Trophoblast cell (in vitro differentiated cells and primary cell): ENCODE data around the gene CSMD2.

ENCODE experiments used
- DNase-seq, 2 donors: peaks; one replicate each; pipeline ENCODE4 v3.0.0-alpha.2; 2016
- H2AFZ ChIP-seq: 2 replicates; pipeline ENCODE4 v1.6.1; 2013; ENCODE audit warnings: low read length, moderate library complexity, mild to moderate bottlenecking; ENCODE audit not compliant: insufficient read depth, poor library complexity
- H2AK5ac ChIP-seq: 2 replicates; pipeline ENCODE4 v1.6.1; 2013; ENCODE audit warnings: mild to moderate bottlenecking, low read length
- H2BK120ac ChIP-seq: 2 replicates; pipeline ENCODE4 v1.6.1; 2013; ENCODE audit warnings: low read length, mild to moderate bottlenecking, moderate library complexity; ENCODE audit not compliant: insufficient read depth, poor library complexity
- H2BK12ac ChIP-seq: 2 replicates; pipeline ENCODE4 v1.6.1; 2013; ENCODE audit warnings: mild to moderate bottlenecking, low read length, moderate library complexity
- H2BK5ac ChIP-seq: 2 replicates; pipeline ENCODE4 v1.6.1; 2013; ENCODE audit warnings: low read length, low read depth, moderate library complexity, mild to moderate bottlenecking; ENCODE audit not compliant: poor library complexity
- H3K14ac ChIP-seq: 2 replicates; pipeline ENCODE4 v1.6.1; 2013; ENCODE audit warnings: mild to moderate bottlenecking, low read length
- H3K18ac ChIP-seq: 2 replicates; pipeline ENCODE4 v1.6.1; 2013; ENCODE audit warnings: mild to moderate bottlenecking, low read length
- H3K23ac ChIP-seq: 2 replicates; pipeline ENCODE4 v1.6.1; 2013; ENCODE audit warnings: low read length
- H3K27ac ChIP-seq: 2 replicates; pipeline ENCODE4 v1.5.1; 2013; ENCODE audit warnings: low read depth, mild to moderate bottlenecking, inconsistent platforms, low read length, moderate library complexity
- H3K27me3 ChIP-seq: 2 replicates; pipeline ENCODE4 v1.6.1; 2013; ENCODE audit warnings: inconsistent platforms, mild to moderate bottlenecking, low read length, moderate library complexity; ENCODE audit not compliant: insufficient read depth
- H3K36me3 ChIP-seq, 2 experiments: 1 replicate in 1 of 2; 2 replicates in 1 of 2; pipeline ENCODE4 v1.6.1; 2013; ENCODE audit warnings: low read length in 2 of 2, mild to moderate bottlenecking in 2 of 2, moderate library complexity in 1 of 2; ENCODE audit not compliant: insufficient read depth in 2 of 2, control insufficient read depth in 1 of 2
- H3K4ac ChIP-seq: 2 replicates; pipeline ENCODE4 v1.6.1; 2013; ENCODE audit warnings: low read depth, mild to moderate bottlenecking, low read length, moderate library complexity
- H3K4me1 ChIP-seq, 2 experiments: 1 replicate in 1 of 2; 2 replicates in 1 of 2; pipeline ENCODE4 v1.6.1; 2013; ENCODE audit warnings: low read length in 2 of 2, mild to moderate bottlenecking in 2 of 2, moderate library complexity in 1 of 2; ENCODE audit not compliant: insufficient read depth in 2 of 2, control insufficient read depth in 1 of 2
- H3K4me2 ChIP-seq: 2 replicates; pipeline ENCODE4 v1.6.1; 2013; ENCODE audit warnings: inconsistent platforms, mild to moderate bottlenecking, low read length, moderate library complexity
- H3K4me3 ChIP-seq: 2 replicates; pipeline ENCODE4 v1.5.1; 2013; ENCODE audit warnings: mild to moderate bottlenecking, low read depth, low read length, inconsistent platforms
- H3K79me1 ChIP-seq: one replicate; pipeline ENCODE4 v1.6.1; 2013; ENCODE audit warnings: low read length
- H3K79me2 ChIP-seq: 2 replicates; pipeline ENCODE4 v1.6.1; 2013; ENCODE audit warnings: low read length, mild to moderate bottlenecking; ENCODE audit not compliant: control insufficient read depth, insufficient read depth, poor library complexity
- H3K9ac ChIP-seq: 2 replicates; pipeline ENCODE4 v1.6.1; 2013; ENCODE audit warnings: mild to moderate bottlenecking, low read length
- H3K9me3 ChIP-seq: 2 replicates; pipeline ENCODE4 v1.6.1; 2013; ENCODE audit warnings: low read depth, mild to moderate bottlenecking, control low read depth, inconsistent platforms, low read length; ENCODE audit not compliant: insufficient read depth
- H4K12ac ChIP-seq: 2 replicates; pipeline ENCODE4 v1.6.1; 2013; ENCODE audit warnings: low read depth, mild to moderate bottlenecking, low read length, moderate library complexity
- H4K8ac ChIP-seq: 2 replicates; pipeline ENCODE4 v1.6.1; 2013; ENCODE audit warnings: low read depth, mild to moderate bottlenecking, low read length, moderate library complexity
- H4K91ac ChIP-seq: one replicate; pipeline ENCODE4 v1.6.1; 2013; ENCODE audit warnings: low read depth, mild to moderate bottlenecking, low read length, moderate library complexity
- WGBS: extraction: QIAGEN DNeasy Blood & Tissue Kit; methylation state at CpG from one replicate; pipeline ENCODE4 v1.1.7; 2013; ENCODE audit warnings: missing lambda C conversion rate; ENCODE audit not compliant: insufficient read length, insufficient coverage; ENCODE audit errors: extremely low coverage; 5-methylcytosine and 5-hydroxymethylcytosine counted together

Gene CSMD2

GRCh38 chr1:33824321-33824720, 340.7 kb downstream of the CSMD2 start:
- peaks cover 8% of the 10 kb centered on the region for H3K9me3 ChIP-seq
- H3K4me1 ChIP-seq: no peaks in the 10 kb centered on the region
- DNase-seq: no peak
- H3K14ac ChIP-seq: no peak overlapping the region
- no CpG with 5 or more reads among the region's 6 CpGs for WGBS
- no peak overlapping the region for H3K4ac ChIP-seq
- H2BK12ac ChIP-seq: no peak overlapping the region
- H2BK5ac ChIP-seq: no peak overlapping the region
- H3K36me3 ChIP-seq: no peaks in the 10 kb centered on the region
- H3K27me3 ChIP-seq: no peaks in the 10 kb centered on the region
- H3K79me2 ChIP-seq: no peaks in the 10 kb centered on the region
- no peak overlapping the region for H4K12ac ChIP-seq
- no peaks in the 10 kb centered on the region for H3K79me1 ChIP-seq
- H2AK5ac ChIP-seq: no peak overlapping the region
- no peak overlapping the region for H3K9ac ChIP-seq
- no peak overlapping the region for H2BK120ac ChIP-seq
- no peak overlapping the region for H3K23ac ChIP-seq
- H3K18ac ChIP-seq: no peak overlapping the region
- H2AFZ ChIP-seq: no peak overlapping the region
- H3K27ac ChIP-seq: no peak overlapping the region
- no peak overlapping the region for H3K4me3 ChIP-seq
- no peak overlapping the region for H3K4me2 ChIP-seq
- H4K91ac ChIP-seq: no peak overlapping the region
- H4K8ac ChIP-seq: no peak overlapping the region

GRCh38 chr1:33823830-33824229, 341.2 kb downstream of the CSMD2 start:
- Histone ChIP-seq H3K36me3 (no peaks in the 10 kb centered on the region), H3K14ac (no peak overlapping the region), H3K4me2 (no peak overlapping the region), H3K79me2 (no peaks in the 10 kb centered on the region), H2AFZ (no peak overlapping the region), H2BK120ac (no peak overlapping the region), H2BK5ac (no peak overlapping the region), H3K79me1 (no peaks in the 10 kb centered on the region), H3K4me1 (no peaks in the 10 kb centered on the region), H3K27ac (no peak overlapping the region), H3K9me3 (peaks cover 8% of the 10 kb centered on the region), H3K4me3 (no peak overlapping the region), H2BK12ac (no peak overlapping the region), H3K4ac (no peak overlapping the region), H3K23ac (no peak overlapping the region), H2AK5ac (no peak overlapping the region), H3K27me3 (no peaks in the 10 kb centered on the region), H4K8ac (no peak overlapping the region), H3K9ac (no peak overlapping the region), H4K91ac (no peak overlapping the region), H3K18ac (no peak overlapping the region), H4K12ac (no peak overlapping the region)
- no peak for DNase-seq
- no CpG with 5 or more reads among the region's 1 CpG for WGBS

DNA sequence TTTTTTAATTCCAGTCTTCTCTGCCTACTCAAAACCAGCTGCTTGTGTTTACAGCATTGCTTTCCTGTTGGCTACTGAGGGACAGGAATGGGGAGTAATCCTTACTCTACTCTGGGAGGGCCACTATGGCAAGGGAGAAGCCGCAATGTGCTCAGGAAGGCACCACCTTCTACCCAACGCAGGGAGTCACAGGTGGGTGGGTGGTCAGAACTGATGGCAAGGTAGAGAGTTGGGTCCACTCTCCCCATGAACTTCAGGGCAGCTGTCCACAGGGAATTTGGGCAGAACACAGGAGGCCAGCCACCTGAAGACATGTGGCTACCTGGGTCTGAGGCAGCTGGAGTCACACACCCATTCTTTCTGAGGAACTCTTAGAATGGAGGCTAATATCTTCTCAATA, 341.6 kb downstream of the CSMD2 start:
- no CpG with 5 or more reads among the region's 2 CpGs for WGBS
- no peak overlapping the region for H3K9ac ChIP-seq
- peaks cover 7% of the 10 kb centered on the region for H3K9me3 ChIP-seq
- DNase-seq: no peak
- no peak overlapping the region for H4K8ac ChIP-seq
- H3K27me3 ChIP-seq: no peaks in the 10 kb centered on the region
- no peak overlapping the region for H3K4ac ChIP-seq
- H3K4me1 ChIP-seq: no peaks in the 10 kb centered on the region
- no peak overlapping the region for H4K12ac ChIP-seq
- no peak overlapping the region for H2BK5ac ChIP-seq
- no peak overlapping the region for H2BK120ac ChIP-seq
- H2AK5ac ChIP-seq: no peak overlapping the region
- H3K4me3 ChIP-seq: no peak overlapping the region
- H3K36me3 ChIP-seq: no peaks in the 10 kb centered on the region
- H3K79me1 ChIP-seq: no peaks in the 10 kb centered on the region
- no peak overlapping the region for H3K14ac ChIP-seq
- H3K4me2 ChIP-seq: no peak overlapping the region
- H3K79me2 ChIP-seq: no peaks in the 10 kb centered on the region
- no peak overlapping the region for H3K18ac ChIP-seq
- no peak overlapping the region for H4K91ac ChIP-seq
- H3K23ac ChIP-seq: no peak overlapping the region
- no peak overlapping the region for H2BK12ac ChIP-seq
- no peak overlapping the region for H3K27ac ChIP-seq
- H2AFZ ChIP-seq: no peak overlapping the region

DNA sequence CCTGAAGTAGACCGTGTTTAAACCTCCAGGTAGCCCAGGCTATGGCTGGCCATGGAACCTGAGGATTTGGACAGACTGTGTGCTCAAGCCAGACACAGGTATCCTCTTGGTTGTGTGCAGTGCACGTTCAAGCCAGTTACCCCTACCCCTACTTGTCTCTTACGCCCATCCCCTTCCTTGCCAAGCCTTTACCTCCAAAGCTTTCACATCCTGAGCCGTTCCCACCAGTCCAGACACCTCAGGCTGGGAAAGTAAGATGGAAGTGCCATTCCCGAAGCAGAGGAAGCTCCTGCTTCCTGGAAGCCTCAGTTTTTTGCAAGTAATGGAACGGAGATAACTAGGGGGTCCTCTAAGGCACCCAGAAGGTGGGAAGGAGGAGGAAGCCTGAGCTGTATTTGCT, 342.6 kb downstream of the CSMD2 start:
- Histone ChIP-seq H2AK5ac (no peak overlapping the region), H3K9me3 (peaks cover 2% of the 10 kb centered on the region), H3K79me1 (no peaks in the 10 kb centered on the region), H3K27me3 (no peaks in the 10 kb centered on the region), H3K4me3 (no peak overlapping the region), H2BK12ac (no peak overlapping the region), H4K91ac (no peak overlapping the region), H3K18ac (no peak overlapping the region), H3K27ac (no peak overlapping the region), H3K9ac (no peak overlapping the region), H3K14ac (no peak overlapping the region), H3K4me1 (no peaks in the 10 kb centered on the region), H3K23ac (no peak overlapping the region), H2BK5ac (no peak overlapping the region), H2AFZ (no peak overlapping the region), H4K8ac (no peak overlapping the region), H3K4ac (no peak overlapping the region), H3K79me2 (no peaks in the 10 kb centered on the region), H3K36me3 (no peaks in the 10 kb centered on the region), H4K12ac (no peak overlapping the region), H3K4me2 (no peak overlapping the region), H2BK120ac (no peak overlapping the region)
- no peak for DNase-seq
- WGBS: no CpG with 5 or more reads among the region's 6 CpGs
